Measurements from ENCODE around the gene IFNLR1.

IFNLR1 gene

GRCh38 chr1:24205345-24206082 is 18.4 kb upstream of the IFNLR1 start:
- DNase-seq, result no peak

- DNase-seq, result no peak
These were observed 17.0 kb upstream of the IFNLR1 start for GRCh38 chr1:24204116-24204515.

GRCh38 chr1:24203404-24203803 is 16.3 kb upstream of the IFNLR1 start:
- no peak for DNase-seq

GRCh38 chr1:24202987-24203386 is 15.9 kb upstream of the IFNLR1 start:
- no peak for DNase-seq

GRCh38 chr1:24202556-24202955 is 15.5 kb upstream of the IFNLR1 start:
- no peak for DNase-seq

- DNase-seq, result peak; percentile 66
These were observed 14.9 kb upstream of the IFNLR1 start for GRCh38 chr1:24201941-24202440.

- no peak for DNase-seq
These were observed 12.3 kb upstream of the IFNLR1 start for GRCh38 chr1:24199291-24199900.

GRCh38 chr1:24198766-24199165 is 11.7 kb upstream of the IFNLR1 start:
- DNase-seq, result no peak

GRCh38 chr1:24195874-24196273 is 8.8 kb upstream of the IFNLR1 start:
- DNase-seq, result no peak

GRCh38 chr1:24195136-24195535 is 8.0 kb upstream of the IFNLR1 start:
- no peak for DNase-seq

GRCh38 chr1:24193046-24193445 is 6.0 kb upstream of the IFNLR1 start:
- no peak for DNase-seq

- no peak for DNase-seq
These were observed 4.8 kb upstream of the IFNLR1 start for GRCh38 chr1:24191860-24192259.

- DNase-seq, result no peak
These were observed 3.9 kb upstream of the IFNLR1 start for GRCh38 chr1:24190983-24191461.

- DNase-seq, result no peak
These were observed 2.4 kb upstream of the IFNLR1 start for GRCh38 chr1:24189528-24189927.

GRCh38 chr1:24186711-24186992 is 437 bp downstream of the IFNLR1 start:
- no peak for DNase-seq

GRCh38 chr1:24186031-24186710 is 918 bp downstream of the IFNLR1 start:
- DNase-seq, result no peak

- no peak for DNase-seq
These were observed 2.0 kb downstream of the IFNLR1 start for GRCh38 chr1:24185076-24185475.

- no peak for DNase-seq
These were observed 5.0 kb downstream of the IFNLR1 start for GRCh38 chr1:24182061-24182460.

- DNase-seq, result no peak
These were observed 5.5 kb downstream of the IFNLR1 start for GRCh38 chr1:24181619-24182018.

- DNase-seq, result no peak
These were observed 6.4 kb downstream of the IFNLR1 start for GRCh38 chr1:24180676-24181075.

- no peak for DNase-seq
These were observed 7.7 kb downstream of the IFNLR1 start for GRCh38 chr1:24179251-24179840.

GRCh38 chr1:24178407-24178806 is 8.7 kb downstream of the IFNLR1 start:
- no peak for DNase-seq

- DNase-seq, result no peak
These were observed 9.9 kb downstream of the IFNLR1 start for GRCh38 chr1:24177161-24177560.
